ENCODE data around the gene PHKB.

PHKB gene

DNA sequence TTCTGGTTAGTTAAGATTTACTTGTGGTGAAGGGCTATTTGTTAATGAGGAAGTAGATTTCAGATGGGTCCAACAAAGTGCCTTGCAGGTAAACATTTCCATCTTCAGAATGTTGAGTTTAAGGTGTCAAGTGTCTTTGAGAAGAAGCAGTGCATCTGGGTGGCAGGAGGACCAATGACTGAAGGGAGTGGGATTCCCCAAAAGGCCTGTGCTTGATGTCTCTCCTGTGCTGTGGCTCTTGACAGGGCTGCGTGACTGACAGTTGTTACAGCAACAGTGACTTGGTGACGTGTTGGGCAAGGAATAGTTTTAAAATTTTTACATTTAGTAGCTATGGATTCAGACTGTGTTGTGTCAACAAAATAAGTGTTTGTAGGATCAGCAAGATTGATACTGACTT lies 149.9 kb downstream of the PHKB start:
- POLR2A ChIA-PET, result no interaction called here
- CTCF ChIA-PET, result interaction anchor here (0.9 to 2.3 kb wide), 3 partner anchors 11 to 22 kb away, joined by 3 to 5 read pairs (median 4); no protein-coding TSS in a partner anchor
- no peak for TF ChIP-seq CTCF (IDR thresholded peaks at IDR 0.05; ENCODE audit: control extremely low read depth, extremely low read depth, low read depth, missing control alignments)
- DNase-seq (ENCODE audit: extremely low spot score), result no peak

- POLR2A ChIA-PET, result no interaction called here
- no peak for DNase-seq (ENCODE audit: extremely low spot score)
- CTCF ChIA-PET, result interaction anchor here (0.7 to 2.3 kb wide), 4 partner anchors 9 to 23 kb away, joined by 3 to 5 read pairs (median 4); no protein-coding TSS in a partner anchor
- no peak for TF ChIP-seq CTCF (IDR thresholded peaks at IDR 0.05; ENCODE audit: control extremely low read depth, extremely low read depth, low read depth, missing control alignments)
Observed at GRCh38 chr16:47611848-47612493, 150.8 kb downstream of the PHKB start.

DNA sequence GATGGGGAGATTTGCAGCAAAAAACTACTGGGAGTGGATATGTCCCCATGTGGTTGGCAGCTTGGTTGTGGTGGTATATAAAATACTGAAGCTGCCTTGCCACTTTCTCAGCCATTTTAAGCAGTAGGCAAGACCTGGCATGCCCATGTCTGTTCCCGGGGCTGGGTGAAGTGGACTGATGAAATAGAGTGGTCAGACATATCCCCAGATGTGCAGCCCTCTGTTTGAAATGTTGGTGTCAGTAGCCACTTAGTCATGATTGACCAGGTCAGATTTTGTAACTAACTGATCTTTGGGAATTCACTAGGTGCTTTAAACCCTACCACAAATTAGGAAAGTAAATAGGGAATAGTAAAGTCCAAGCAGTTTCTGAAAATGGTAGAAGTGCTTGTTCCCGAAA lies 151.6 kb downstream of the PHKB start:
- CTCF ChIA-PET, result interaction anchor here (0.7 to 1.0 kb wide), 2 partner anchors 10 to 27 kb away, joined by 3 read pairs; no protein-coding TSS in a partner anchor

GRCh38 chr16:47613251-47613650 lies 152.1 kb downstream of the PHKB start:
- no peak for TF ChIP-seq CTCF (IDR thresholded peaks at IDR 0.05; ENCODE audit: control extremely low read depth, extremely low read depth, low read depth, missing control alignments)
- DNase-seq (ENCODE audit: extremely low spot score), result no peak
- ChIA-PET CTCF (interaction anchor here (1.0 kb wide), 1 partner anchor 28 kb away, joined by 3 read pairs; no protein-coding TSS in a partner anchor), POLR2A (no interaction called here)

More for the DNA sequence above, 151.6 kb downstream of the PHKB start:
- POLR2A ChIA-PET, result no interaction called here
- DNase-seq (ENCODE audit: extremely low spot score), result no peak
- no peak for TF ChIP-seq CTCF (IDR thresholded peaks at IDR 0.05; ENCODE audit: control extremely low read depth, extremely low read depth, low read depth, missing control alignments)

DNA sequence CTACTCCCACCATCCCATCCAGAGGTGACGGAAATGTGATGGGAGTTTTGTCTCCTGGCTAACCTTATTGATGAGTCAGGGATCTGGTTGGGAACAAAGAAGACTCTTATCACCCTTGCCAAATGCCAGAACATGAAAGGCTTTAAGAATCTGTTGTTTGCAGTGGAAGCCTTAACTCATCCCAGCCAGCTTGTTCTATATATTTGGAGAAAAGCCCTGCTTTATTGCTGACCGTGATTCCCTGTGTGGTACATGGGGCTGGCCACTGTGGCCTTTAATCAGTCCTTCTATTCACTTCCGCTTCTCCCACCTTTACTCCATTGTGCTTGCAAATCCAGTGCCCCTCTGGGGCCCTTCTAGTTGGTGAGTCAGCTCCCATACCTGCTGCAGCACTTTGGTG lies 156.6 kb downstream of the PHKB start:
- no peak for TF ChIP-seq CTCF (IDR thresholded peaks at IDR 0.05; ENCODE audit: control extremely low read depth, extremely low read depth, low read depth, missing control alignments)
- CTCF ChIA-PET, result no interaction called here
- POLR2A ChIA-PET, result no interaction called here
- no peak for DNase-seq (ENCODE audit: extremely low spot score)

DNA sequence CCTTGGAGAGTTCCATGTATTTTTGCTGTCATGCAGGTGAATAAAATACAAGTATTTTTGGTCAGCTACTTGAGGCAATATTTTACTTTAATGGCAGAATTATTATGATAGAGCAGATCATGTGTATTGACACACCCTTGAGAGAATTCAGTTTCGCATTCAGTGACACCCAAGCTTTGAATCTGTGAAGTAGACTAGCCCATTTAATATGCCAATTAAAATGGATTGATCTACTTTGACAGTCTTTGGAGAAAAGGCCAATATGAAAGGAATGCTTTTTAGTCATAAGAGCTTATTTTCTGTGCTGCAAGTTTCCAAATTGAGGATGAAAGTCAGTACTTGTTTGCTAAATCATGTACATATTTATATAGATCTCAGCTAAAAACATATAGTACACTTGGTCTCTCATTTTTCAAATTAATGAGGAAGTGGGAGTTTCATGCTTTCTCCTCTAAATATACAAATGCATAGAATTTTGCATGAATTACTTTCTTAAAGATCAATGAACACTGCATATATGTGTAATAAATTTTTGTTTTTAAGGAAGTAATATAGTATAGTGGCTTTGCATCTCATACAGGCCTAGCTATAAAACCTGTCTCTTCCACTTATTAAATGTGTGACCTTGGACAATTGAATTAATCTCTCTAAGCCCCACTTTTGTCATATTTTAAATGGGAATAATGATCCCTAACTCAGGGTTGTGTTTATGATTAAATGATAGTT lies 161.5 kb downstream of the PHKB start:
- no peak for DNase-seq (ENCODE audit: extremely low spot score)
- POLR2A ChIA-PET, result interaction anchor here (0.6 kb wide), 2 partner anchors 48 to 1005 kb away, joined by 3 to 4 read pairs; no protein-coding TSS in a partner anchor
- CTCF ChIA-PET, result interaction anchor here (0.8 to 1.3 kb wide), 3 partner anchors 11 to 33 kb away, joined by 3 read pairs; no protein-coding TSS in a partner anchor
- no peak for TF ChIP-seq CTCF (IDR thresholded peaks at IDR 0.05; ENCODE audit: control extremely low read depth, extremely low read depth, low read depth, missing control alignments)

All from GM10248 (cell line).